GM18867 (cell line): ENCODE measurements around the gene PCCA.
"Not testable (repeated sequence)": the region's sequence is repeated elsewhere in the genome, so short reads cannot be mapped to it uniquely, and the experiment has no call there.

ENCODE experiments used
- ATAC-seq: cut with Tn5 transposase; IDR thresholded peaks from one replicate; pipeline ENCODE4 v1.9.1; 2021; ENCODE audit warnings: mild to moderate bottlenecking, moderate library complexity; ENCODE audit not compliant: unreplicated experiment

The PCCA gene

DNA sequence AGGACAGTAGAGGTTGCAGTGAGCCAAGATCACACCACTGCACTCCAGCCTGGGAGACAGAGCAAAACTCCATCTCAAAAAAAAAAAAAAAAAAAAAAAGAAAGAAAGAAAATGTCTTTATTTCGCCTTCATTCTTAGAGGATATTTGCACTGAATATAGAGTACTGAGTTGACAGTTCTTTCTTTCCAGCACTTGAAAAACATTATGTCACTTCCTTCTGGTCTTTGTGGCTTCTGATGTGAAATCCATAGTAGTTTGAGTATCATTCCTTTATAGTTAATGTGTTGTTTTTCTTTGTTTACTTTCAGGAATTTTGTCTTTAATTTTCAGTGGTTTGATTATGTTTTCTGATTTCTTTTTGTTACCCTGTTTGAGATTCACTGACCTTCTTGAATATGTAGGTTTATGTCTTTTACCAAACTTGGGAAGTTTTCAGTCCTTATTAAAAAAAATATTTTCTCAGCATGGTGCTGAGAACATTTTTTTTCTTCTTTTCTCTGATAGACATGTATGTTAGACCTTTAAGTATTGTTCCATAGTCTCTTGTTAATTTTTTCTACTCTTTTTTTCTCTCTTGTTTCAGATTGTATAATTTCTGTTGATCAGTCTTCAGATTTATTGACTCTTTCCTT, 50.1 kb downstream of the PCCA start:
- ATAC-seq = no peak

DNA sequence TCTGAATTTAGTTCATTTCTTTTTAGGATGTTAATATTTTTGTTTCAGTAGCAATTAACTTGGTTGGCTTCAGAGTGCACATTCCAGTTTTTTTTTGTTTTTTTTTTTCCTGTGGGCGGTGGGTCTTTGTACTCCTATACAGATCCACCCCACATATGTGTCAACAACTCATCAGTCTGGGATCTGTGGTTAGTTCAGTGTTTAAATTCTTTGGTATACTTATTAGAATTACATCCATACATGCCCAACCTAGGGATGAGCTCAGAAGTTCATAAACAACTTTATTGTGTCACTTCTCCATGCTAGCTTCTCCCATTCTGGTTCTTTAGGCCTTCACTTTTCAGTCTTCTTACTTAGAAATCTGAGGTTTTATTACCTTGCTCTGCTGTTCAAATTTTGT, 50.9 kb downstream of the PCCA start:
- no peak for ATAC-seq

DNA sequence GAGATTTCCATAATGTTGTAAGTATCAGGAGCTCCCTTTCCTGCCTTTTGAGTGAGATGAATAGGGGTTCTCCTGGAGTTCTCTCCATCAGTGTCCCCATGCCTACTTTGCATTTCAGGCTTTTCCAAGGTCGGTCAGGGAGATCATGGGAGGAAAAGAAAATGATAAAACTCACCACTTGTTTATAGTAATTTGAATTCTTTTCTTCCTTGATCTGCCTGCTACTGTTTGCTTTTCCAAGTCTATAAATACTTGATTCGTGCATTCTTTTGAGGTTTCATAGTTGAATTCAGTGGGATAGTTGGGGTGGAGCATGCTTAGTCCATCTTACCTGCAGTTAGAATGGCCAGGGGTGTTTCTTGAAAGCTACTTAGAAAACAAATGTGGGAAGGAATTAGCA, 51.5 kb downstream of the PCCA start:
- no peak for ATAC-seq

DNA sequence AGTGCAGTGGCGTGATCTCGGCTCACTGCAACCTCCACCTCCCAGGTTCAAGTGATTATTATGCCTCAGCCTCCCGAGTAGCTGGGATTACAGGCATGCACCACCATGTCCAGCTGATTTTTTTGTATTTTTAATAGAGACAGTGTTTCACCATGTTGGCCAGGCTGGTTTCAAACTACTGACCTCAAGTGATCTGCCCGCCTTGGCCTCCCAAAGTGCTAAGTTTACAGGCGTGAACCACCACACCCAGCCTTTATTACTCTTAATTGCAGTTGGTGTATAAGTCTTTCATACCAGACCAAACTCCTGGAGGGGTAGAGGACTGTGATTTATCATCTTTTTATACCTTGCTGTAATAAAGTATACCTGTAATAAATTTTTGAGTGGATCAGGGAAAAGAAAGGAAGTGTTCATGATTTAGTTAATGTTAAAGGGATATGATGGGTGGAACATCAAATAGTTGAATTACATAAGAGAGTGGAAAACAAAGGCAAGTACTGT, 52.6 kb downstream of the PCCA start:
- ATAC-seq = not testable (repeated sequence)

DNA sequence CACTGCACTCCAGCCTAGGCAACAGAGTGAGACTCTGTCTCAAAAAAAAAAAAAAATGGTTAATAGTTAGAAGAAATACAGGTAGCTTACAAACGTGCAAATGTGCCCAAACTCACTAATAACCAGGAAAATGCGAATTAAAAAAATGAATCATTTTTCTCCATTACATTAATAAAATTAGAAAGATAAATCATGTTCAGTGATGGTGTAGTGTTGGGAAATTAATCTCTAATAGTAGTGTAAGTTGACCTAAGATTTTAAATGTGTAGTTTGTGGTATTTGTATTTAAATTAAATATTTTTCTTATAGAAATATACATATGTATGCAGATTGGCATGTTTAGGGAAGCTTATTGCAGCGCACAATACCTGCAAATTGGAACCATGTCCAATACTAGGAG, 57.6 kb downstream of the PCCA start:
- no peak for ATAC-seq

DNA sequence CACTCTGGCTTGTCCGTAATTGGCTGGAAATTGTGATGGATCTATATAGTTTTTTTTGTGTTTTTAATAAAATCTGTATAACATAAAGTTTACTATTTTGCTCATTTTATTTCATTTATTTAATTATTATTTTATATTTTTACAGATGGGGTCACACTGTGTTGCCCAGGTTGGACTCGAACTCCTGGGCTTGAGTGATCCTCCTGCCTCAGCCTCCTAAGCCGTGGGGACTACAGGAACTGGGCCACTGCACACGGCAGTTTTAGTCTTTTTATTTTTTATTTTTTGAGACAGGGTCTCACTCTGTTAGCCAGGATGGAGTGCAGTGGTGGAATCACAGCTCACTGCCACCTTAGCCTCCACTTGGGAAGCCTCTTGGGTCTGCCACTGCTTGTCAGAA, 58.9 kb downstream of the PCCA start:
- no peak for ATAC-seq

DNA sequence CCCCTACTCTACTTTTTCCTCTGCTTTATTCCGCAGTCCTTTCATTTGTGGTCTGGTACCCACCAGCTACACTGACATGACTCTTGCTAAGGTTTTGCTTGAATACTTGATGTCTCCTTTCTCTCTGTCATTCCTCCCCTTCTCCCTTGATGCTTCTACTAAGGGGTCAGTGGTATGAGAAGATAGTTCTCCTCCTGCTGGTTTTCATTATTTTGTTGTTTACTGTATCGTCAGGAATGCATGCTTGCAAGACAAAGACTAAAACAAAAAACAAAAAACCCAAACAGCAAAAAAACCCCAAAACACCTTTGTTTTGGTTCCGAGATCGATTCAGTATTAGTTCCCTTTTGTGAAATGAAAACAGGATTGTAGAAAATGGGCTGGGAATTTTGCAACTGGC, 59.5 kb downstream of the PCCA start:
- no peak for ATAC-seq

DNA sequence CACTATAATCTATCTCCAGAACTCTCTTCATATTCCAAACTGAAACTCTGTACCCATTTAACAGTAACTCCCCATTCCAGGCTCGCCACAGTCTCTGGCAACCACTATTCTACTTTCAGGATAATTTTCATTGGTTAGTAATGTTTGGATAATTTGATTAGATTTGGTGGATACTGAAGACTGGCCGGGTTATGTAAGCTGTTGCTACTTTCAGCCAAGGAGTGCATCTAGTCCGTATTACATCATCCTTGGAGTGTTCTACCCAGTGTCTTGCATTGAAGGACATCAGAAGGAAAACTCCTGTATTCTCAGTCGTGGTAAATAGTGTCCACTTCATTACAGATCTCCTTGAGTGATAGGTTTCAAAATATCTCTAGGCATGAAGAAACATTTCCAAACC, 60.5 kb downstream of the PCCA start:
- no peak for ATAC-seq

DNA sequence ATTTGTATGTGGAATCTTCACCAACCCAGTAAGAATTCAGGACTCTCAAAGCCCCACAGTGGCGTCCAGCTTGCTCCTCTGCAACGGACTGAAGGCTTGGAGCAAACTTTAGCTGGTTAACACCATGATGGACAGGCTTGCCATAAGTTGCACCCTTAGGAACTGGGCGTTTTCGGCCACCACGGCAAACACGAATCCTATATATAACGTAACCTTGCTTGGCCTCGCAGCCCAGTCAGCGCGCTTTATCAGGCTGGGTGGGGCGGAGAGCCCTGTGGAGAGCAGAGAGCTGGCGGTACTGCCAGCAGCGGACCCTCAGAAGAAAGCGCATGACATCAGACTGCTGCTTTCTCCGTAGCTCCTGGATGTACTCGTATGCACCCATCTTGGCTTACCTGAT, 61.8 kb downstream of the PCCA start:
- not testable (repeated sequence) for ATAC-seq

DNA sequence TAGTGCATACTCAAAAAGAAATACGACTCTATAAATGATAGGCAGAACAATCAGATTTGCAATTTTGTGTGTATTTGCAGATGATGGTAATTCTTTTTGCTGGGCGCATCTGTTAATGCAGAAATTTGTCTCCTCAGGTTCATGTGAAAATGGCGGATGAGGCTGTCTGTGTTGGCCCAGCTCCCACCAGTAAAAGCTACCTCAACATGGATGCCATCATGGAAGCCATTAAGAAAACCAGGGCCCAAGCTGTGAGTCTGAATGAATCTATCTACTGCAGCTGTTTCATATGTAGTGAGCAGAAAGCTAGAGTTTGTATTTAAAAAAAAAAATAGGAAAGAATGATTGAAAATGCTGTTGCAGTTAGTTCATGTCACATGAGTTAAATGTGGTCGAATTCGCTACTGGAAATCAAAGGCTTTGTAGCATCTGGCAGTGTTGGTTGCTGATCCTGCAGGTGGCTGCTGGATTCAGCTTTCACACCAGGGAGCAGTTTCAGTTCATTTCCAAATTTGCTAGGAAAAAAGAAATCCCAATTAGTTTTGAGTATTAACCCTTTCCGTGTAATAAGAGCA, 66.0 kb downstream of the PCCA start:
- ATAC-seq = no peak

DNA sequence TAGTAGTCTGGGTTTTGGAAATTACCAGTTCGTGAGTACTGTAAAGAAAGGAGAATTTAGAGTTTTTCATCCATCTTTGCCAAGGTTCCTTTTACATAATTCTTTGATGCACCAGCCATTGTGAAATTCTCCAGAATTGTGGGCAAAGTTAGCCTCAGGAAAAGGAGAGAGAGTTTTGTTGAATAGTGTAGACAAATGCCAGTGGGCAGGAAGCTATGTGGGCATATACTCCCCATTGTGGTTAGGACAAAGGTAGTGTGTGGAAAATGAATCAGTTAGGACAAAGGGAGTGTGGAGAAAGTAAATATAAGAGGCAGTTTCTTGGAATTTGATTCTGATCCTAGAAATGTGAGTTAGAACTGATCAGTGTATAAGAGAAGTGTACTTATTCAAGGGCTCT, 67.9 kb downstream of the PCCA start:
- ATAC-seq = no peak

DNA sequence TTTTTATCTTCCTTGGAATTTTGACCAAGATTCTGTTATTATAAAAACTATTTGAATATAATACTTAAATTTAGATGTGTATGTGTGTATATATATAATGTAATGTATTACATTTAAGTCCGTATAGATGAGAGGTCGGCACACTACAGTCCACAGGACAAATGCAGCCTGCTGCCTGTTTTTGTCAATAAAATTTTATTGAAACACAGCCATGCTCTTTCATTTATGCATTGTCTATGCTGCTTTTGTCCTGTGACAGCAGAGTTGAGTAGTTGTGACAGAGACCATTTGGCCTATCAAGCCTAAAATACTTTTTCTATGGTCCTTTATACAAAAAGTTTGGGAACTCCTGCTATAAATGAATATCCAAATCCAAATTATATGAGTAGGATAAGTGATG, 69.7 kb downstream of the PCCA start:
- no peak for ATAC-seq

DNA sequence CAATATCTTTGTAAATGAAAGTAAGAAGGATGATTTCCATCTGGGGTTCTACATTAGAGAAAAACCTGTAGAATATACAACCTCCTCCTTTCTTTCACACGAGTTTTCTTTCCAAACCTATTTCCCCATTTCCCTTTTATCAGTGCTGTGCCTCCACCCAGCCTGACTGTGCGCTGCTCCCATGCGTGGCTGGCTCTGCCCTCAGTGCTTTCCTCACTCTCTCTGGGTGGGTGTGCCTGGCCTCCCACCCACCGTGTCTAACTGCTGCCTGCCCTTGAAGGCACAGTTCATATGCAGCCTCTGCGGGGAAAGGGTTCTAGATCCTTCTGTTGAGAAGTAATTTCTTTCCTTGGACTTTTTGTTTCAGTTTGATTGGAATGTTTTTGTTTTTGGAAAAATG, 70.7 kb downstream of the PCCA start:
- no peak for ATAC-seq

DNA sequence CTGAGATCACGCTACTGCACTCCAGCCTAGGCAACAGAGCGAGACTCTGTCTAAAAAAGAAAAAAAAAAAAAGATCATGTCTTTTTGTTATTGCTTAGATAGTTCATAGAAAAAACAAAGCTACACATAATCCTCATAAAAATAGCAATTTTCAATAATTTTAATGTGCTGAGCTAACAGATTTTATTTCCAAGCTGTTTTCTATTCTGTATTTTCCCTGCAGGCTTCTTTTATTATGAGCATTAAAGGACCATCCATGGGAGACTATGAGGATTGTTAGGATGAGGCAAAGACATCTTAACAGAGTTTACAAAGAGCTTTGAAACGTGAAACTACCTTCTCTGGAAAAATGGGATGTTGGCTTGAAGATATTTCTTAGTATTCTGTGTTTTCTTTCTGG, 71.6 kb downstream of the PCCA start:
- no peak for ATAC-seq

DNA sequence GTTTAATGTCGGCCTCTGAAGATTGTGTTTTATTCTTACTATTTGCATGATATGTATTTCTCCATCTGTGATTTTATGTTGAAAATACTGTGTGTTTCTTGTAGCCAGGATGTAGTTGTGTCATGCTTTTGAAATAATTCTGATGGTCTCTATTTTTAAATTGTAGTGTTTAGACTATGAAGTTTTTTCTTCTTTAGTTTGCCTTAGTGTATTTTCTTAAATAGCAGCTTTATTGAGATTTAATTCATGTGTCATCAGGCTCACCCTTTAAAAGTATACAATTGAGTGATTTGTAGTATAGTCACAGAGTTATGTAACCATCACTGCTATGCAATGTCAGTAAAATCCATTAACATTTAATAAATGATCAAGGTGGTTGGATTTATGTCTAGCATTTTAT, 74.5 kb downstream of the PCCA start:
- ATAC-seq = no peak

DNA sequence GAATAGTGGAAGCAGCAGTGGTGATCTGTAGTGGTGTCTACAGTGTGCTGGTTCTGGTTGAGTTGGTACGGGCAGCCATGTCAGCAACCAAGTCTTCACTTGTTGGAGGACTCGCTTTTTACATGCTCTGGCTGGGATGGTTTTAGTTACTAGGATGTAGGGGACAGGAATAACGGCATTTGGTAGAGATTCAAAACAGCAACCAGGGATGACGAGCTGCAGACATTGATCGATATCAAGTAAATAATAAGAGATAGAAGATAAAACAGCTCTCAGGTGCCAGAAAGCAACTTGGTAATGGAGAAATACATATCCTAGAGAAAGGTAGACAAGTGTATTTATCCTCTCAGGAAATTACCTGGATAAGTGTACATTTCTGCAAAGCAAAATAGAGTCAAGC, 84.3 kb downstream of the PCCA start:
- ATAC-seq = no peak

DNA sequence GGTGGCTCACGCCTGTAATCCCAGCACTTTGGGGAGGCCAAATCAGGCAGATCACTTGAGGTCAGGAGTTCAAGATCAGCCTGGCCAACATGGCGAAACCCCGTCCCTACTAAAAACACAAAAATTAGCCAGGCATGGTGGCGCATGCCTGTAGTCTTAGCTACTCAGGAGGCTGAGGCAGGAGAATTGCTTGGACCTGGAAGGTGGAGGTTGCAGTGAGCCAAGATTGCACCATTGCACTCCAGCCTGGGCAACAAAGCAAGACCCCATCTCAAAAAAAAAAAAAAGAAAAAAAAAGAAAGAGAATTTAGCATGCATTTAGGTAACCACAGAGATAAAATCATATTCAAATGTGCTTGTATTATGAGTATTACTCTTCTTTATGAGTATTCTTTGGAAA, 85.6 kb downstream of the PCCA start:
- ATAC-seq = not testable (repeated sequence)

DNA sequence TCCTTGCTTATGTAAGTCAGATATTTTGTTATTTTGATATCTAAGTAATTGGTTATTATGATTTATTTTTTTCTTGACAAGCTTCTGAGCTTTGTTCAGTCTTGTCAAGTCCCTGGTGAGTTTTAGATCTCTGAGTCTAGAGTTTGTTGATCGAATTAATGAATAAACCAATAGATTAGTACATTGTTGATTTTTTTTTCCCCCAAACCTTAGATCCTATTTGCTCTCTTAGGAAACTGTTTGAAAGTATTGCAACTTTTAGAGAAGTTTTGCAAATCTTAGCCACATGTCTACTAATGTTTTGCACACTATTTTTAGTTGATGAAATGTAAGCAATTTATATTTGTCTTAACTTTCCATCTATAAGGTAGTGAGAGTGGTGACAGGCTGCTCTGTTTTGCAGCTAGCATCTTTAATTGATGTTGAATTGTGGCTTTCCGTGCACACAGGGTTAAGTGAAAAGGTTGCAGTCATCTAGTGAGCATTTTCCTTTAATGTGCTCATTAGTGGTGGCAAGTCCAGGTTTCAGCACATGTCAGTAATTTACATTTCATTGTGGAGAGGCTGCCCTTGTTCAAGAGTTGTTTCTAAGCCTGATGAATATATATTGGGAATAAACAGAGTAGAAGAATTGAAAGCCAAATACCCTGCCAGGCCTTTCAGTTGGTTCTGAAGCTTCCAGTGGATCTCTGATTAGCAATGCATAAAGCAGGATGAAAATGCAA, 86.3 kb downstream of the PCCA start:
- no peak for ATAC-seq

DNA sequence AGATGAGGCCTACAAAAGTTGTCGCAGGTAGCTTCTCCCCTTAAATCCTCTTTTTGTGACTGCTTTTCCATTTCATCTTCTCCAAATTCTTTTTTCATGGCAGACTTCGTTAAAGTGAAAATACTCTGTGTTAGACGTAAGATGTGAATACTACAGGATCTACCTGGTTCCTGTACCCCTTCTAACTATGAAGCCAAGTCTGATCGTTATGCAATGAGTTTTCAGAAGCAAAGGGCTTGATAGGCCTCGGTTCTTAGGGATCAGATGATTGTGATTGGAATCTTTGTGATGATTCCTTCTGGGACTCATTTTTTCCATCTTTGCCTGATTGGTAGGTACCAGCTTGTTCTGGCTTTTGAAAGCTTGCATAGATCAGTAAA, 86.9 kb downstream of the PCCA start:
- no peak for ATAC-seq

DNA sequence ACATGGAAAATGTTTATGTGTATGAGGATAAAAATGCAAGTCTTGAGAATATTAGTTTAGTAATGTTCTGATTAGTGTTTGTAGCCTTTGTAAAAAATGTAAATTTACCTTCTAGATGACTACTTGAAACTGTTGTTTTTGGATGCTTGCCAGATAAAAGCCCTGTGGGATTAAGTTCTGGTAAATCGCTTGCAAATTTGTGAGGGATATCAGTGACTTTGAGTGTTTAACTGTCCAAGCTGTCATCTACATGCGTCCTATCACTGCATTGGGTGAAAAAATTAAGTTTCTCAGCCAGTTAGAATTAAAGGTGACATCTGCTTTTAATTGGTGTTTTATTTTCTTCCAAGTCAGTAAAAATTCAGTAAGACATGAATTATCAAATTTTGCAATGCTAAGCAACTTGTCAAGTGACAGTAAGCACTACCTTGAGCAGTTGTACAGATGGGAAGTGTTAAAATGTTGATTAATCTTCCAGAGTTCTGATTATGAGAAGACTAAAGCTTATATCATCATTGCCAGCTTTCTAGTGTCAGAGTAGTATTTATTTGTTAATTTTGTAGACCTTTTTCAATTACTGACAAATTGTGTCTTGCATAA, 88.0 kb downstream of the PCCA start:
- no peak for ATAC-seq

DNA sequence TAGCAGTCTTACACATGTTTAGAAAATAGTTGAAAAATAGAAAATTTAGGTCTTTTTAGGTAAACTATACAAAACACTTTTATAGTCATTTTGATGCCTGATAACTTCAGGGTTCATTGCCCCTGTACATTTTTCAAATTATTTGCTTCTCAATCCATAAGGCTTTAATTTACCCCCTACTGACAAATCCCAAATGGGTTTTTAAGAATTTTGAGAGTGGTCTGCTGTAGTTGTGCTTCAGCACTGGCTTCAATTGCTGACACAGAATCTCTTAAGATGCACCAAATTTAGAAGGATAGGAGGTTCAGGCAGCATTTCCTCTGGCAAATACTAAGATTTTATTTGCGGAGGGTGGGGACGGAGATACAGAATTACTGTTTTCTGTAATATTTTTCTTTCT, 89.4 kb downstream of the PCCA start:
- ATAC-seq = no peak

DNA sequence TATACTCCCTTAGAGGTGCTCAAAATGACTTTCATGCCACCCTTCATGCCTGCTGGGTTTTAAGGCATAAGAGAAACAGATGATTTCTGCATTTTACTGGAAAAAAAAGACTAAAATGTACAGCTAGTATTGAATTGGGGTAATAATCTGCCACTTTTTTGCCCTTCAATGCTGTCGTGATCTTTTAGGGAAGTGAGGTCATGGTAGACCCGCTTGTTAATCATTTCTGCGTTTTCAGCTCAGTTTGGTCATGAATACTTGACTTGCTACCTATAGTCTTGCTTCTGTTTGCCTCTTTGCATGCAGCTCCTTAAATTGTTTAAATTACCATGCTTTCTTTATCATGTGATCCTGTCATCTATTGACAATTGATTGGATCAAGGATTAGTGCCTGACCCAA, 90.4 kb downstream of the PCCA start:
- no peak for ATAC-seq
